HepG2 (cell line): ENCODE measurements around the gene NUP93. TPM values are rescaled to one million over a fixed set of nuclear protein-coding genes. Genes with fewer than 3 reads are reported as not detected.

Experiments used
- ISL2 ChIP-seq: sonication (generic); formaldehyde crosslinking; IDR thresholded peaks from 2 replicates; pipeline ENCODE4 v1.5.0; 2020; ENCODE audit warnings: missing genetic modification reagents
- JARID2 ChIP-seq: sonication (generic); formaldehyde crosslinking; IDR thresholded peaks from 2 replicates; pipeline ENCODE4 v1.8.1; 2023; ENCODE audit warnings: missing genetic modification reagents, inconsistent platforms; ENCODE audit not compliant: insufficient replicate concordance
- KLF6 ChIP-seq: IDR thresholded peaks from 2 replicates; pipeline ENCODE4 v1.8.0; 2016; ENCODE audit warnings: missing biosample characterization, missing genetic modification reagents
- KLF9 ChIP-seq: IDR thresholded peaks from 2 replicates; pipeline ENCODE4 v1.6.1; 2016; ENCODE audit warnings: low read depth
- MNT ChIP-seq: fragments of 450-650 bp; IDR thresholded peaks from 2 replicates; pipeline ENCODE4 v1.6.1; 2016
- MTA1 ChIP-seq: sonication (generic); formaldehyde crosslinking; IDR thresholded peaks from 2 replicates; pipeline ENCODE4 v1.4.0; 2020; ENCODE audit warnings: missing genetic modification reagents, mild to moderate bottlenecking, borderline replicate concordance
- REPIN1 ChIP-seq: sonication (generic); formaldehyde crosslinking; IDR thresholded peaks from 2 replicates; pipeline ENCODE4 v1.8.0; 2022; ENCODE audit warnings: missing genetic modification reagents, low read depth, mild to moderate bottlenecking, borderline replicate concordance
- SKIL ChIP-seq: sonication (generic); formaldehyde crosslinking; IDR thresholded peaks from 2 replicates; pipeline ENCODE4 v1.8.0; 2022; ENCODE audit warnings: missing genetic modification reagents, mild to moderate bottlenecking, moderate library complexity, borderline replicate concordance
- SMAD3 ChIP-seq: sonication (generic); formaldehyde crosslinking; IDR thresholded peaks from 2 replicates; pipeline ENCODE4 v1.4.0; 2020; ENCODE audit warnings: missing genetic modification reagents
- SSRP1 ChIP-seq: IDR thresholded peaks from 2 replicates; pipeline ENCODE4 v1.6.1; 2016; ENCODE audit warnings: control low read depth
- TCF7 ChIP-seq: sonication (generic); IDR thresholded peaks from 2 replicates; pipeline ENCODE4 v1.6.1; 2016; ENCODE audit warnings: antibody characterized with exemption, low read depth
- THAP11 ChIP-seq: IDR thresholded peaks from 2 replicates; pipeline ENCODE4 v1.6.1; 2016; ENCODE audit warnings: missing biosample characterization, missing genetic modification reagents
- XBP1 ChIP-seq: sonication (generic); formaldehyde crosslinking; IDR thresholded peaks from 2 replicates; pipeline ENCODE4 v1.5.0; 2020; ENCODE audit warnings: missing genetic modification reagents
- ZBTB38 ChIP-seq: sonication (generic); formaldehyde crosslinking; IDR thresholded peaks from 2 replicates; pipeline ENCODE4 v1.5.1; 2020; ENCODE audit warnings: mild to moderate bottlenecking, missing genetic modification reagents
- ZBTB43 ChIP-seq: sonication (generic); formaldehyde crosslinking; conservative IDR thresholded peaks from 2 replicates; pipeline ENCODE4 v1.4.0; 2020; ENCODE audit warnings: missing genetic modification reagents
- ZHX1 ChIP-seq: sonication (generic); formaldehyde crosslinking; IDR thresholded peaks from 2 replicates; pipeline ENCODE4 v1.8.1; 2022; ENCODE audit warnings: low read depth, mild to moderate bottlenecking, missing genetic modification reagents
- ZNF317 ChIP-seq: sonication (generic); formaldehyde crosslinking; IDR thresholded peaks from 2 replicates; pipeline ENCODE4 v1.5.0; 2020; ENCODE audit warnings: mild to moderate bottlenecking, missing genetic modification reagents
- ZNF530 ChIP-seq: sonication (generic); formaldehyde crosslinking; IDR thresholded peaks from 2 replicates; pipeline ENCODE4 v1.5.0; 2020; ENCODE audit warnings: low read depth, mild to moderate bottlenecking, missing genetic modification reagents
- ZNF597 ChIP-seq: sonication (generic); formaldehyde crosslinking; IDR thresholded peaks from 2 replicates; pipeline ENCODE4 v1.5.0; 2020; ENCODE audit warnings: missing genetic modification reagents
- ZNF780A ChIP-seq: sonication (generic); formaldehyde crosslinking; IDR thresholded peaks from 2 replicates; pipeline ENCODE4 v1.8.0; 2022; ENCODE audit warnings: mild to moderate bottlenecking, missing genetic modification reagents, moderate library complexity
- ZNF781 ChIP-seq: sonication (generic); formaldehyde crosslinking; IDR thresholded peaks from 2 replicates; pipeline ENCODE4 v1.5.1; 2020; ENCODE audit warnings: borderline replicate concordance, mild to moderate bottlenecking, missing genetic modification reagents; ENCODE audit errors: not compliant biosample characterization
- polyA plus RNA-seq, 8 experiments: library from polyadenylated mRNA; depleted of rRNA in 3 of 8; stranded (reverse) in 7 of 8; unstranded in 1 of 8; fragments of >200 nt; fragmentation: Illumina TruSeq in 4 of 8; extraction: Trizol in 4 of 8; gene quantifications; 2 replicates each; pipeline versions ENCODE4 v1.2.1 to v1.2.3, GENCODE V29; 2011 to 2016; ENCODE audit warnings: low read depth in 4 of 8, missing spikeins in 1 of 8, mixed read lengths in 1 of 8; ENCODE audit not compliant: insufficient read depth in 1 of 8
- total RNA-seq, 5 experiments: library from RNA; depleted of rRNA; stranded (reverse); fragments of >200 nt; fragmentation: Illumina TruSeq; extraction: Trizol; gene quantifications; 2 replicates each; pipeline ENCODE4 v1.2.3, GENCODE V29; 2016; ENCODE audit warnings: low read depth in 1 of 5

The NUP93 gene
- total and polyA plus RNA-seq, 2 of the 13 experiments (the other 11 are each of a cell fraction or from before 2014, with no cell fraction given): 58.5 to 140 TPM

GRCh38 chr16:56681939-56682702 is 47.8 kb upstream of the NUP93 start, which contains the start of gene MT1X (continued):
- TF ChIP-seq ZNF781 (CRISPR knock-in tag) (peak; percentile 80), ZNF317 (CRISPR knock-in tag) (peak; percentile 83), ZBTB38 (CRISPR knock-in tag) (peak; percentile 49; the same call in 1 of the 2 replicates), MTA1 (peak; percentile 78; the same call in 1 of the 2 replicates), JARID2 (CRISPR knock-in tag) (no peak), ZNF530 (CRISPR knock-in tag) (no peak), ZBTB43 (no peak; the same call in 1 of the 2 replicates), THAP11 (CRISPR knock-in tag) (peak; percentile 45; the same call in 1 of the 2 replicates), ZNF597 (CRISPR knock-in tag) (no peak), SSRP1 (CRISPR knock-in tag) (no peak), ZHX1 (CRISPR knock-in tag) (peak; percentile 68; the same call in 1 of the 2 replicates), KLF9 (CRISPR knock-in tag) (peak; percentile 29; the same call in 1 of the 2 replicates), ISL2 (CRISPR knock-in tag) (peak; percentile 33; the same call in 1 of the 2 replicates), KLF6 (CRISPR knock-in tag) (no peak), TCF7 (peak; percentile 82), SMAD3 (CRISPR knock-in tag) (no peak), ZNF780A (no peak), REPIN1 (peak; percentile 67; the same call in 1 of the 2 replicates), SKIL (no peak), MNT (no peak), XBP1 (no peak)
